IPS-NIHi11 (cell line): ENCODE data around the gene EXOC4.
"Not testable (repeated sequence)": the region's sequence is repeated elsewhere in the genome, so short reads cannot be mapped to it uniquely, and the experiment has no call there.

ENCODE experiments used
- DNase-seq: peaks from one replicate; pipeline ENCODE4 v3.0.0; 2012; ENCODE audit warnings: mixed read lengths, low spot score

Gene EXOC4

GRCh38 chr7:133873187-133873586 is 620.3 kb downstream of the EXOC4 start:
- DNase-seq = no peak

GRCh38 chr7:133873631-133874030 is 620.8 kb downstream of the EXOC4 start:
- no peak for DNase-seq

GRCh38 chr7:133883591-133883990 is 630.7 kb downstream of the EXOC4 start:
- DNase-seq = no peak

- DNase-seq = no peak
Measured at GRCh38 chr7:133885213-133885612, 632.3 kb downstream of the EXOC4 start.

GRCh38 chr7:133886086-133886485 is 633.2 kb downstream of the EXOC4 start:
- no peak for DNase-seq

- DNase-seq = no peak
Measured at GRCh38 chr7:133886797-133887196, 633.9 kb downstream of the EXOC4 start.

- no peak for DNase-seq
Measured at GRCh38 chr7:133887459-133887858, 634.6 kb downstream of the EXOC4 start.

- no peak for DNase-seq
Measured at GRCh38 chr7:133888061-133888930, 635.4 kb downstream of the EXOC4 start.

- no peak for DNase-seq
Measured at GRCh38 chr7:133904776-133905175, 651.9 kb downstream of the EXOC4 start.

- not testable (repeated sequence) for DNase-seq
Measured at GRCh38 chr7:133906553-133906952, 653.7 kb downstream of the EXOC4 start.

GRCh38 chr7:133910761-133911160 is 657.9 kb downstream of the EXOC4 start:
- no peak for DNase-seq

GRCh38 chr7:133911724-133912123 is 658.8 kb downstream of the EXOC4 start:
- no peak for DNase-seq

- no peak for DNase-seq
Measured at GRCh38 chr7:133912916-133913697, 660.2 kb downstream of the EXOC4 start.

- DNase-seq = no peak
Measured at GRCh38 chr7:133916621-133917020, 663.7 kb downstream of the EXOC4 start.

- no peak for DNase-seq
Measured at GRCh38 chr7:133919810-133920209, 666.9 kb downstream of the EXOC4 start.

- DNase-seq = no peak
Measured at GRCh38 chr7:133921635-133922182, 668.8 kb downstream of the EXOC4 start.

- no peak for DNase-seq
Measured at GRCh38 chr7:133923974-133924373, 671.1 kb downstream of the EXOC4 start.

GRCh38 chr7:133931053-133931452 is 678.2 kb downstream of the EXOC4 start:
- DNase-seq = no peak

GRCh38 chr7:133932591-133932990 is 679.7 kb downstream of the EXOC4 start:
- DNase-seq = no peak

GRCh38 chr7:133934262-133934976 is 681.5 kb downstream of the EXOC4 start:
- DNase-seq = no peak

GRCh38 chr7:133934977-133935330 is 682.1 kb downstream of the EXOC4 start:
- DNase-seq = no peak

- no peak for DNase-seq
Measured at GRCh38 chr7:133936074-133936473, 683.2 kb downstream of the EXOC4 start.
